Transverse colon (tissue), 4 donors: ENCODE results near the gene NEK4. TPM values are rescaled to one million over a fixed set of nuclear protein-coding genes. Genes with fewer than 3 reads are reported as not detected.

ENCODE experiments used
- DNase-seq: peaks from one replicate; pipeline ENCODE4 v3.0.0-alpha.2; 2019
- H3K27ac ChIP-seq, 4 donors: fragments of 200-600 bp; sonication (generic); 2 replicates each; pipeline ENCODE4 v1.5.1; 2016 to 2018; ENCODE audit warnings: inconsistent platforms in 4 of 4
- H3K27me3 ChIP-seq: fragments of 200-600 bp; sonication (generic); 2 replicates; pipeline ENCODE4 v1.5.1; 2017; ENCODE audit warnings: inconsistent platforms
- H3K36me3 ChIP-seq, 4 donors: fragments of 200-600 bp; sonication (generic); 2 replicates each; pipeline ENCODE4 v1.5.1; 2017 to 2019; ENCODE audit warnings: inconsistent platforms in 4 of 4
- H3K4me1 ChIP-seq, 4 donors: fragments of 200-600 bp; sonication (generic); 2 replicates each; pipeline ENCODE4 v1.5.1; 2017 to 2020; ENCODE audit warnings: inconsistent platforms in 4 of 4
- H3K4me3 ChIP-seq, 4 donors: fragments of 200-600 bp; sonication (generic); 1 replicate in 1 of 4; 2 replicates in 3 of 4; pipeline versions ENCODE4 v1.5.1 to v1.6.1; 2017 to 2019; ENCODE audit warnings: inconsistent platforms in 4 of 4
- H3K9me3 ChIP-seq, 2 donors: fragments of 200-600 bp; sonication (generic); 2 replicates each; pipeline ENCODE4 v1.5.1; 2017 to 2019; ENCODE audit warnings: inconsistent platforms in 2 of 2
- CTCF ChIP-seq, 5 experiments: fragments of 200-600 bp in 3 of 5; fragments of 450-650 bp in 2 of 5; sonication (generic) in 3 of 5; IDR thresholded peaks; 1 replicate in 2 of 5; 2 replicates in 3 of 5; pipeline ENCODE4 v1.5.1; 2016 to 2017; ENCODE audit warnings: antibody characterized with exemption in 5 of 5, inconsistent platforms in 3 of 5, mild to moderate bottlenecking in 2 of 5, moderate library complexity in 1 of 5
- EP300 ChIP-seq: sonication (generic); formaldehyde crosslinking; IDR thresholded peaks from one replicate; pipeline ENCODE4 v1.6.1; 2017; ENCODE audit warnings: antibody characterized with exemption, low read depth
- POLR2A ChIP-seq: fragments of 450-650 bp; IDR thresholded peaks from one replicate; pipeline ENCODE4 v1.6.1; 2016; ENCODE audit warnings: antibody characterized with exemption, mild to moderate bottlenecking, moderate library complexity
- POLR2AphosphoS5 ChIP-seq, 3 donors: sonication (generic); formaldehyde crosslinking; IDR thresholded peaks; one replicate each; pipeline ENCODE4 v1.6.1; 2016; ENCODE audit warnings: antibody characterized with exemption in 3 of 3
- WGBS, 2 donors: methylation state at CpG; one replicate each; pipeline ENCODE4 v1.1.5; 2018; ENCODE audit warnings: low coverage in 1 of 2; 5-methylcytosine and 5-hydroxymethylcytosine counted together
- in situ Hi-C, 4 donors: fragments of 200-750 bp; cut with MboI; loops; one replicate each; pipeline versions ENCODE4 v1.15.0 to v1.15.1; 2017; ENCODE audit warnings: low sequenced_read_pairs in 3 of 4, low pct_ligation_motif_present in 1 of 4, low pct_unique_long_range_greater_than_20kb in 1 of 4
- intact Hi-C: fragments of 100-400 bp; cut with DNase I; formaldehyde crosslinking; loops from one replicate; pipeline ENCODE4 v1.15.1; 2023; ENCODE audit warnings: low total_unique reads
- total RNA-seq, 4 donors: library from RNA; depleted of rRNA; stranded (reverse); fragments of >200 nt; gene quantifications; one replicate each; pipeline ENCODE4 v1.1.0, GENCODE V29; 2016

NEK4 gene
- total RNA-seq, 4 donors from 2014 or later, result 14.6 to 35.0 (median 22.1) TPM

GRCh38 chr3:52787672-52788625, 17.2 kb upstream of the NEK4 start:
- intact Hi-C loops, result no loop called here
- no peak for TF ChIP-seq POLR2A
- no peak for TF ChIP-seq CTCF (IDR thresholded peaks at IDR 0.05)
- no peak for TF ChIP-seq EP300
- no peak for TF ChIP-seq POLR2AphosphoS5 (IDR thresholded peaks at IDR 0.05)
- no peak overlapping the region for H3K27ac ChIP-seq
- WGBS, 2 donors, result 63 to 79% methylated on average over 4 to 17 of the region's 17 CpGs
- no peak overlapping the region for H3K4me3 ChIP-seq
- no peaks in the 10 kb centered on the region for H3K27me3 ChIP-seq
- H3K36me3 ChIP-seq, result no peaks in the 10 kb centered on the region
- H3K9me3 ChIP-seq, result no peaks in the 10 kb centered on the region
- DNase-seq, result no peak
- in situ Hi-C loops, result no loop called here
- H3K4me1 ChIP-seq, result no peaks in the 10 kb centered on the region

DNA sequence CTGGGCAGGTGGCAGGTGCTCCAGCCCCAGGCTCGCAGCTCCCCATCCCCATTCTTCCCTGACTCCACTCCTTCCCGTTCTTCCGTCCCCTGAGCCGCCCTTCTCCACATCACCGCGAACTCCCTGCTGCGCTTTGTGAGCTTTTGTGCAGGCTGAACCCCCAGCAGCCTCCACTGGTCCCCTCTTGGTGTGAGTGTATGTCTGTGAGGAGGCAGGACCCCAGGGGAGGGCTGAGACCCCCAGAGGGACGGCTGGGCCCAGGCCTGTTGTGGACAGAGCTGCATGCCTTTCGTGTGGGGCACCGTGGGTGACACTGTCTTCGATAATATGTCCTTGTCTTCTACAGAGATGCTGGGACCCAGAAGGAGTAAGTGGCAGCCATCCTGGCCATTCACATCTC, 16.5 kb upstream of the NEK4 start:
- TF ChIP-seq CTCF (IDR thresholded peaks at IDR 0.05) (no peak), POLR2AphosphoS5 (IDR thresholded peaks at IDR 0.05) (no peak), EP300 (no peak), POLR2A (no peak)
- in situ Hi-C loops, result no loop called here
- Histone ChIP-seq H3K27me3 (no peaks in the 10 kb centered on the region), H3K27ac (no peak overlapping the region), H3K4me1 (no peaks in the 10 kb centered on the region), H3K36me3 (no peaks in the 10 kb centered on the region), H3K9me3 (no peaks in the 10 kb centered on the region), H3K4me3 (no peak overlapping the region)
- no peak for DNase-seq
- intact Hi-C loops, result no loop called here
- WGBS, 2 donors, result 77 to 83% methylated on average over 4 to 11 of the region's 11 CpGs

DNA sequence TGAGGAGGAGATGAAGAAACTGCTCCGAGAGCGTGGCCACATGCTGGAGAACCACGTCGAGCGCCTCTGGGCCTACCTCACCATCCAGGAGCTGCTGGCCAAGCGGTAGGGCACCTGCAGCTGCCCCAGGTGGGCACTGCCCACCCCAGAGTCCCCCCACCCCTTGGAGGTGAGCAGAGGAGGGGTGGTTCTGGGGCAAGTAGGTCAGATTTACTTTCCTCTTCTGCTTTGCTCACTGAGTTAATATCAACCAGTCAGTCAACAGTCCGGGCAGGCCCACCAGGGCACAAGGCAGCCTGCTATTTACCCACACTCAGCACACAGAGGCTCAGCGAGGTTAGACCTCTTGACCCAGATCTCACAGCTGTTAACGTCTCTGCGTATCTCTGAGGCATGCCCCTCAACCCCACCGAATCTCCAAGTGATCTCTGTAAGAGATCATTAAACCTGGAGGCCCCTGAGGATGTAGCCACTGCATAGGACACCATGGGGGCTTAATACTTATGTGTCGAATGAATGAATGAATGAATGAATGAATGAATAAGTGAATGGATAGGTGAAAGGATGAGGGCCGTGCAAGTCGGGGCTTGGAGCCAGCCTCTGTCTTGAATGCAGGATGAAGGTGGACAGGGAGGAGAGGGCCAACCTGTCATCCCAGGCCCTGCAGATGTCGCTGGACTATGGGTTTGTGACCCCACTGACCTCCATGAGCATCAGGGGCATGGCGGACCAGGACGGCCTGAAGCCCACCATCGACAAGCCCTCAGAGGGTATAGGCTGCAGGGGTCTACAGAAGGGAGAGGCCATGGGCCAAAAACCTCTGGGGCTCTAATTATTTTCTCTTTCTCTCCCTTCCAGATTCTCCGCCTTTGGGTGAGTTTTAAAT, 15.8 kb upstream of the NEK4 start:
- Histone ChIP-seq H3K4me3 (no peak overlapping the region), H3K9me3 (no peaks in the 10 kb centered on the region), H3K4me1 (no peaks in the 10 kb centered on the region), H3K36me3 (no peaks in the 10 kb centered on the region), H3K27me3 (no peaks in the 10 kb centered on the region), H3K27ac (no peak overlapping the region)
- TF ChIP-seq POLR2AphosphoS5 (IDR thresholded peaks at IDR 0.05), result no peak
- TF ChIP-seq CTCF (IDR thresholded peaks at IDR 0.05), result no peak
- no peak for TF ChIP-seq POLR2A
- TF ChIP-seq EP300, result no peak
- WGBS, 2 donors, result 86% methylated on average over 19 of the region's 19 CpGs; no CpG with 5 or more reads in 1 of the 2 donors
- DNase-seq, result no peak
- in situ Hi-C loops (no loop called here), intact Hi-C loops (no loop called here)
